HG02973 (cell line): ENCODE results near the gene BAHCC1.

Experiments used
- ATAC-seq: cut with Tn5 transposase; IDR thresholded peaks from one replicate; pipeline ENCODE4 v1.9.1; 2021; ENCODE audit warnings: moderate library complexity; ENCODE audit not compliant: unreplicated experiment

The BAHCC1 gene

DNA sequence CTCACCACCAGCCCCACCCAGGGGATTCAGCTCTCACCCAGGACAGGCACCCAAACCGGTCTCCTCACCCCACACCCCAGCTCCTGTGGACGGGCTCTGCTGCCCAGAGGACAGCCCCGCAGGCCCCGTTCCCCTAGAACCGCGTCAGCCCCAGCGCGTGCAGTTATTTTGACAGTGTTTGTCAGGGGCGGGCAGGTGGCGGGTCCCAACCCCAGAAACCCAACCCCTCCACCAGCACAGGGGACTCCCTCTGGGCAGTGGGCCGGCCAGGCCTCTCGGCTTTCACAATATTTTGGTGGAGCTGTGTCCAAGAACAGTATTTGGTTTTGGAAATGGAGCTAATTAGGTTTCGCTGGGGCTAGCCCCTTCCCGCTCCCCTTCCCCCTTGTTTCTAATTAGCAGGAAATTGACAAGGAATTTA lies 44.8 kb downstream of the BAHCC1 start:
- ATAC-seq: no peak

DNA sequence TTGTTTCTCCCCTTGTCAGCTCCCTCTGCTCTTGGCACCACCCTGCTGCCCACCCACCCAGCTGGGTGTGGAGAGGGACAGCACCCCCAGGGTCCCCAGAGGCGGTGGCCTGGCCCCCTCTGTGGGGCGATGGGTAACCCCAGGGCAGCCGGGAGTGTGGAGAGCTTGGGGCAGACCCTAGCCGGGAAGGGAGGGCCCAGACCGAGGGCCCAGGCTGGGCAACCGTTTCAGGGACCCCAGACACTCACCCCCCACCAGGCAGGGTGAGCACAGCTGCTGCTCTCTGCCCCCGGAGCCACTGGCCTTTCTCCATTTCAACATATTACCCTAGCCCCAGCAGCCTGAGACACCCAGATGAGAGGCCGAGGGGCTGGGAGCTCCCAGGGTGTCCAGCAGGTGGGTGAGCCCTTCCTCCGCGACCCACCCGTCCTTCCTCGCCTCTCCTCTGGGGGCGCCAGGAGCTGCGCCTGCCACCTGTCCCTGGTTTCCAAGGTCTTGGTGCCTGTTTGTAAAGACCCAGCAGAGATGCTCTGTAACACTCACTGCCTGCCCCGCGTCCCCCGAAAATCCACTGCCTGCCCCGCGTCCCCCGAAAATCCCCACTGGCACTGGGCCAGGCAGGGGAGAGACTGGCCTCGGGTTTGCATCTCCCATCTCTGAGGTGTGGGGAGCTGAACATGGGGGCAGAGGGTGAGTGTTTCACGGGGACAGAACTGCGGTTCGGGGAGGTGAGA lies 45.4 kb downstream of the BAHCC1 start:
- ATAC-seq: no peak

DNA sequence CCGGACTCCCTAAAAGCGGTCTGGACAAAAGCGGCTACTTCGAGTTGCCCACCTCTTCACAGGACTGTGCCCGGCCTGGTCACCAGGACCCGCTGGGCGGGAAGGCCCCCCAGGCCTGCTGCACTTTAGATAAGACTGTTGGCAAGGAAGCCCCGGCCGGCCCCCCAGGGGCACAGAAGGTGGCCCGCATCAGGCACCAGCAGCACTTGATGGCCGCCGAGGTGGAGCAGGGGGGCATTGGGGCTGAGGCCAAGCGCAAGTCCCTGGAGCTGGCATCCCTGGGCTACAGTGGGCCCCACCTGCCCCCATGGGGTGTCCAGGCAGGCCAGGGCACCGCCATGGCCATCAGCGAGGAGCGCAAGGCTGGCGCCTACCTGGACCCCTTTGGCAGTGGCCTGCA lies 47.5 kb downstream of the BAHCC1 start:
- ATAC-seq: no peak

DNA sequence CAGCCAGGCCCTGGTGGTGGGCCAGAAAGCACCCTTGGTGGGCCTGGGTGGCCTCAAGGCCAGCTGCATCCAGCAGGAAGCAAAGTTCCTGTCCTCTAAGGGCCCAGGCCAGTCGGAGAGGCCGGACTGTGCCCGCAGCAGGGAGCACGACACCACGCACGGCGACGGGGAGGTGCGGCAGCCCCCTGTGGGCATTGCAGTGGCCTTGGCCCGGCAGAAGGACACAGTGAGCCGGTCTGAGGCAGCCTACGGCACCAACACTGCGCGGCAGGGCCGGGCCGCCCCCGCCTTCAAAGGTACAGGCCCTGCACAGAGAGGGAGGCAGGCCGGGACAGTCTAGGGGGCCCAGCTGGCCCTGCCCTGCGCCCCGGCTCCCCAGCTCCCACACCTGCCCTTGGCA lies 48.0 kb downstream of the BAHCC1 start:
- ATAC-seq: no peak

DNA sequence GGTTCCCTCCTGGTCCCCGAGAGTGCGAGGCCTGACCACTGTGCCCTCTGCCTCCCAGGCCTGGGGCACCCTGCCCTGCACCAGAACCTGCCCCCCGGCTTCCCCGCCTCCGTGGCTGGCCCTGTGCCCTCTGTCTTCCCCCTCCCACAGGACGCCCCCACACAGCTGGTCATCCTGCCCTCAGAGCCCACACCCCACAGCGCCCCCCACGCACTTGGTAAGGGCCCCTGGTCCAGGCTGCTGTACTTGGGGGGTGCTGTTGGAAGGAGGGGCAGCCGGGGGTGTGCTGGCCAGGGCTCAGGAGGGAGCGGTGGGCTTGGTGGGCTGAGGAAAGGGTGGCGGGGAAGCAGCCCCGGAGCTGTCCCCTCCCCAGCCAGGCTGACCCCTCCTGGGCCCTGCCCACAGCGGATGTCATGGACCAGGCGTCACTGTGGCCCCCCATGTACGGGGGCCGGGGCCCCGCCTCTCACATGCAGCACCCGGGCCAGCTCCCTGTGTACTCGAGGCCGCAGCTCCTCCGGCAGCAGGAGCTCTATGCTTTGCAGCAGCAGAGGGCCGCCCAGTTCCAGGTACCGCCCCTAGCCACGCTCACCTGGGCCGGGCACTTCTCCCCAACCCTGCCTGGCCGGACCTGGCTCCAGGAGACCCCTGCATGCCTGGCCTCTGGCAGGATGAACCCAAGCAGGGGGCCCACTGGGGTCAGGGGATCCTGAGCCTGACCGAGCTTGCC lies 49.5 kb downstream of the BAHCC1 start:
- ATAC-seq: no peak

DNA sequence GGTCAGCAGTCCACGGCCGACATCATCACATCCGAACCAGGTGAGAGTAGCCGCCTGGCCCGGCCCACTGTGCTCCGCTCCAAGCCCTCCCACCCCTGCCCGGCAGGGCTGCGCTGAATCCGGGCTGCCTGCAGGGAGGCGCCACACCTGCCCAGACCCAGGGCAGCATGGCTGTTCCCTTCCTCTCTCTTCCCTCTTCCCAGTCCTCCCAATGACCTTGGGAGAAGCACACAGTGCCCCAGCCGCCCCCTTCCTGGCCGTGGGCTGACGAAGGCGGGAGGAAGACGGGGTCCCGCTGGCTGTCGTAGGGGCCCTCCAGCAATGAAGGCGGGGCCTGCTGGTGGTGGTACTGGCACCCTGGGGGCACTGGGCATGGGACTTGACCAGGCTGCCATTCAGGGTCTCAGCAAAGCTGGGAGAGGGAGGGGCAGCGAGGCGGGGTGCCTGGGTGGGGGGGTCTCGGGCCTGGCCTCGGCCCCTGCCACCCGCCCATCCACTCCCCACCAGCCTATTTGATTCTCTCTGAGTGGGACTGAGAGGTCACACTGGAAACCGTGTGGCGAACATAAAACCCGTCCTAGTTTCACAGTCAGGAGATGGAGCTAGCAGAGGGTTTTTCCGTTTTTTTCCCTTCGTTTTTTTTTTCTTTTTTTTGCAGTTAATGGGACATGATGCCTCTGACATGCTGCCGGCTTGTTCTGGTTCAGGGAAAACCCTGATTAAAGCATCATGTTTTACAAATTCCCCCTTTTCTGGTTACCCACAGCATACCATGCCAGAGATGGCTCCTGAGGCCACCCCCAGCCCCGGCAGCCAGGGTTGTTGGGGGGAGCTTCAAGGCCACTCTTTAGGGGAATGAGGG lies 50.6 kb downstream of the BAHCC1 start:
- no peak for ATAC-seq

DNA sequence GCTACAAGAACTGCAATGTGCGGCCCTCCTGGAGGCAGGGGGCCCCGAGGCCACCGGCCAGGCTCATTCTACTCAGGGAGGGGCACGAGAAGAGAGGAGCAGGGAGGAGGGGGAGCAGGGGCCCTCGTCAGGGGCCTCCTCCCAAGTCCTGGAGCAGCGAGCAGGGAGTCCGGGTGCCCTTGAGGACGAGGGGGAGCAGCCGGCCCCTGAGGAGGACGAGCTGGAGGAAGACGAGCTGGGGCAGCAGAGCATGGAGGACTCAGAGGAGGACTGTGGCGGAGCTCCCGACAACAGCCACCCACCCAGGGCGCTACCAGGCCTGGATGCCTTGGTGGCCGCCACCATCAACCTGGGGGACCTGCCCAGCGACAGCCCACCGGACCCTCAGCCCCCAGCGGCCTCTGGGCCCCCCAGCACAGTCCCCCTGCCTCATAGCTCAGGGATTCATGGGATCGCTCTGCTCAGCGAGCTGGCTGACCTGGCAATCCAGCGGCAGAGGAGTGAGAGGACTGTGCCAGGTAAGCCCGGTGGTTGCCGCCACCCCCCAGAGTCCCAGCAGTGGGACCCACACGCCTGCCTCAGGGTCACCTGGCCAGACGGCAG lies 52.2 kb downstream of the BAHCC1 start:
- ATAC-seq: no peak

DNA sequence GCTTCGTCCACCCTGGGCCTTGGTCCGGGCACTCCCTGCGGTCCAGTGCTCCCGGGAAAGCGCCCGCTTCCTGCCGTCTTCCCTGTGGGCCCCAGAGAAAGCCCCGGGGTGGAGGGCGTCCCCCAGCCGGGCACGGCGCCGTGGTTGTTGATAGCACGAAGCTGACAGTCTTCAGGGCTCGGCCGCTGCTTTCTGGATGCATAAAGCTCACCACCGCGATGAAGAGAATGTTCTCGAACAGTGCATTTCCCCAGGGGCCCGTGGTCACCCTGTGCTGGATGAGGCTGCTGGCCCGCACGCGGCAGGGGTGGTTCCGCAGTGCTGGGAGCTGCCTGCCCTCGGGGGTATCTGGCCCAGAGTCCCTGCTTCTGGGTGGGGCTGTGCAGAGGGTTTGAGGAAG lies 53.2 kb downstream of the BAHCC1 start:
- ATAC-seq: no peak

DNA sequence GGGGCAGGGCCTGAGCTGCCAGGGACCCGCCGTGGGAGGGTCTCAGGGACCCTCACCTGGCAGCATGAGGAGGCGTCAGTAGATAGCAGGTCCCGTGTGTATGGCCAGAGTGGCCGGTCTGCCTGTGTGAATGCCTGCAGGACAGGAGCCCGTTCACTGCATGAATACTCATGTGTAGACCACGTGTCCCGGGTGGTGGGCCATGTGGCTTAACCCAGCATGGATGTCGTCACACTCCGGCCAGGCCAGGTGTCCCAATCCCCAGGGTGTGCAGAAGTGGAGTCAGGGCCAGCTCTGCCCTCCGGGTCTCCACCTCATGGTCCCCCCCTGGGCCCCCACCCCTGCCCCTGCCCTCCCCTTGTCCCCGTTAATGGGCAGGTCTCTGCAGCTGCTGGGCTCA lies 53.7 kb downstream of the BAHCC1 start:
- no peak for ATAC-seq

DNA sequence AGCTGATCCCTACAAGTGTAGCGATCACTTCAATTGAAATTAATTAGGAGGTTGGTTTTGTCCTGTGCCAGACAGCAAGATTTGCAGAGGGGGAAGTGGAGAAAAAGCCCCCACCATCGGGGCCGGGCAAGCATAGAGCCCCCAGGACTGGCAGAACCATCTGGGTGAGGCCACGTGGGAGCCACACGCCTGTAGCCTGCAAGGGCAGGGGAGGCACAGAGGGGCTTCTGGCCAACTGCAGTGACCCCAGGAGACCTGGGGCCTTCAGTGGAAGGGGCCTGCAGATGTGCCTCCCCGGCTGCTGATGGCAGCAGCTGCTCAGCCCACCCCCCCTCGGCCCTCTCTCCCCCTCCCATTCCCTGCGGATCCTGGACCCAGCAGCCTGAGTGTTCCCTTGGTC lies 54.1 kb downstream of the BAHCC1 start:
- ATAC-seq: no peak

DNA sequence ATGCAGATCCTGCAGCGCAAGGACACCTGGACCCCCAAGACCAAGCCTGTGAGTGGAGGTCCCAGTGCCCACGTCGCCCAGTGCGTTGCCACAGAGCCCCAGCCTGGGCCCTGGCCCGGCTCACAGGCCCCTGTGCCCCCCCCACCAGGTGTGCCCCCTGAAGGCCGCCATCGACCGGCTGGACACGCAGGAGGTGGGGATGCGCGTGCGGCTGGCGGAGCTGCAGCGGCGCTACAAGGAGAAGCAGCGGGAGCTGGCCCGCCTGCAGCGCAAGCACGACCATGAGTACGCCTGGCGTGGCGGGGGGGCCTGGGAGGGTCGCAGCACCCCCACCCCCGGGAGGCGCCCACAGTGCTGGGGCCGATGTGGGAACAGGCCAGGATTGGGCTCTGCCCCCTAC lies 56.6 kb downstream of the BAHCC1 start:
- ATAC-seq: no peak

DNA sequence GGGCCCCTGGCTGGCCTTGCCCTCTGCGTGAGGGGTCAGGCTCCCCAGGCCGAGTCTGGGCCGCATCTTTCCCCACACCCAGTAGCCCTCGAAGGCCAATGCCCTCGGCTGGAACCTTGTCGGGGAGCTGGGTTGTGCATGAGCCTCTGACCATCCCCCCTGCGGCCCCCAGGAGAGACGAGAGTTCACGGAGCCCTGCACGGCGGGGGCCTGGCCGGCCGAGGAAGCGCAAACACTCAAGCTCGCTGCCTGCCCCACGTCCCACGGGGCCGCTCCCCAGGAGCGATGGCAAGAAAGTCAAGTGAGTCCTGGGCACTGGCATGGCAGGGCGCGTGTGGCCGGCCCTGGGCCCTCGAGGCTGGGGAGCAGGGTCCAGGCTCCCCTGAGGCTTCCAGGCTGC lies 57.3 kb downstream of the BAHCC1 start:
- no peak for ATAC-seq

DNA sequence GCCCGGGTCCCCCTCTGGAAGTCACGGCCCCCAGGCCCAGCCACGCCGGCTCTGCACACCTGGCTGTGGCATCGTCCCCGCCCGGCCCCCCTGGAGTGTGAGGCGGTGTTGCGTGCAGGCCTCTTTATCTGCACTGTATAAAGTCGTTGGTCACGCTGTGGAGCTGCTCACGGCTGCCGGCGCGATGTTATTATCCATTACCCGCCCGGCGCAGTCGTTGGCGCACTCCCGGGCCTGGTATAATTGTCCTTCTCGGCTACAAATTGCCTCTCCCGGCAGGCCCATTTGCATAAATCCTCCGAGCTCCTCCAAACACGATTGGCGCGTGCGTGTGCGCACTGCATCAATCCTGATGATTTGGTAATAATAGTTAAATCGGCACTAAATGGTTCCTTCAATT lies 57.8 kb downstream of the BAHCC1 start:
- ATAC-seq: no peak

DNA sequence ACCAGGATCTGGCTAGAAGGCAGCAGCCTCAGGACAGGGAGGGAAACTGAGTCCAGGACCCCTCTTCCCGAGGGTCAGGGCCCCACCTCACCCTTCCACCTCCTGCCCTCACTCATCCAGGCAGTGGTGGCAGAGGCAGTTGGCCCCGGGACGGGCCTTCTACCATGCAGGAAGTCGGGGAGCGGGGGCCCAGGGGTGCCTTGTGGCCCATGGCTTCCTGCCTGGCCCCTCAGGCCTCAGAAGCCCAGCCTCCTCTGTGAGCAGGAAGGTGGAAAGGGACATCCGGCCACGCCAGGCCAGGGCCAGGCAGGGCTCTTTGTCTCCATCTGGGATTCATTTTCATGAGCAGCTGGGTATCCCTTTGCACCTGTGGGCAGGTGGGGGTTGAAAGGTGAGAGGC lies 58.5 kb downstream of the BAHCC1 start:
- ATAC-seq: no peak

DNA sequence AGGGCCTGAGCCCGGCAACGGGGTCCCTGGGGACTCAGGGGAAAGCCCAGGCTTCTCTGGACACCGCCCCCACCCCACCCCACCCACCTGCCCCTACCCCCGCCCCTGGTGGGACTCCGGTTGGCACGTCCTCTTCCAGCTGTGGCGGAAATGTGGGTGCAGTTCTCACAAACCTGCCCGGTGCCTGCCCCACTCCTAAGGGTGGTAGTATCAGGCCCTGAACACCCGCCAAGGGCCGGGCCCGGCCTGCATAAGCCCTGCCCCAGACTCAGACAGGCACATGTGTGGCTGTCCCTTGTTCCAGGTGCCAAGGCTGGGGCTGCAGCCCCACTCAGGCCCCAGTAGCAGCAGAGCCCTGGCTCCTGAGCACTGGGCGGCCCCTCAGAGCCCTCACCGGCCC lies 59.2 kb downstream of the BAHCC1 start:
- no peak for ATAC-seq

DNA sequence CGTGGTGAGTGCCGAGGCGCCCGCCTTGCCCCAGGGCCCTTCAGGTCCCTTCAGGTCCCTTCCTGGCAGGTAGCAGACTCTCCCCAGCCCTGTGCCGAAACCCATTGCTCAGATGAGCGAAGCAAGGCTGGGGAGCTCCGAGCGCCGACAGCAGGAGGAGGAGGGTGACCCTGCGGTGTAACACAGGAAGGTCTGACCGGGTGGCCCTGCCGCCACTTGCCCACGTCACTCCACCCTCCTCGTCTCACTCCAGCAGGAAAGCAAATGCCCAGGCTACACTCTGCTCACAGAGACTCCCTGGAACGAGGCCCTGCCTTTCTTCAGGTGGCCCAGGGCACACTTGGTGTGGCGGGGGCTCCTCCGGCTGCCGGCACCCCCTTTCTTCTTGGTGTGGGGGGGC lies 60.1 kb downstream of the BAHCC1 start:
- no peak for ATAC-seq

DNA sequence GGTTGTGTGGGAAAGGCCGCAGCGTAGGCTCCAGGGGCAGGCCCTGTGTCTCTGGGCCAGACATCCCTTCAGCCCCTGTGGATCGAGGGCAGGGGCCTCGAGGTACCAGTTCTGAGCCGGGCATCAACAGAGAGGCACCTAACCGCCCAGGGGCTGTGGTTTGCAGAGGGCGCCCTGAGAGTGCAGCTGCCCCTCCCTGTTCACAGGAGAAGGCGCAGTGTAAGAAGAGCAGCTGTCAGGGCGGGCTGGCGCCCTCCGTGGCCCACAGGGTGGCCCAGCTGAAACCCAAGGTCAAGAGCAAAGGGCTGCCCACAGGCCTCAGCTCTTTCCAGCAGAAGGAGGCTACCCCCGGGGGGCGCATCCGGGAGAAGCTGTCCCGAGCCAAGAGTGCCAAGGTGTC lies 60.8 kb downstream of the BAHCC1 start:
- ATAC-seq: no peak

DNA sequence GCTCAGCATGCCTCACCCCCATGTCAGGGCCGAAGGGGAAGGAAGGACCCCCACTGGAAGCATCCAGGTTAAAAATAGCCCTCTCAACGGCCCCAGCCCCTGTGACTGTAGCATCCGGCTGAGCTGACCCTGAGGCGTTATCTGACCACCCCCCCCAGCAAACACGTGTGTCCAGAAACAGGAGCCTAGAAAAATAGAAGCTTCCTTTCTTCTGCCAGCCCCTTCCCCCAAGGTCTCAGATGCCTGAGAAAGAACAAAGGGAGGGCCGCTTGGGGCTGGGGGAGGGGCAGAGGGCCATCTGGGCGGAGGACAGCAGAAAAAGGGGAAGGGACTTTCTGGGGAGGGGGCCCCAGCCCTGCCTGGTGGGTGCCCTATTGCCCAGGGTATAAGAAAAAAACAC lies 61.5 kb downstream of the BAHCC1 start:
- ATAC-seq: no peak

DNA sequence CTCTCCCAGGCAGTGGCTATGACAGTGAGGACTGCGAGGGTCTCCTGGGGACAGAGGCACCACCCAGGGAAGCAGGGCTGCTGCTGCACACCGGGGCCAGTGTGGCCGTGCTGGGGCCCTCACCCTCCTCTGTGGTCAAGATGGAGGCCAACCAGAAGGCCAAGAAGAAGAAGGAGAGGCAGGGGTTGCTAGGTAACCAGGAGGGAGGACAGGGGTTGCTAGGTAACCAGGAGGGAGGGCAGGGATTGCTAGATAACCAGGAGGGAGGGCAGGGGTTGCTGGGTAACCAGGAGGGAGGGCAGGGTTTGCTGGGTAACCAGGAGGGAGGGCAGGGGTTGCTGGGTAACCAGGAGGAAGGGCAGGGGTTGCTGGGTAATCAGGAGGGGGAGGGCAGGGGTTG lies 62.1 kb downstream of the BAHCC1 start:
- no peak for ATAC-seq

DNA sequence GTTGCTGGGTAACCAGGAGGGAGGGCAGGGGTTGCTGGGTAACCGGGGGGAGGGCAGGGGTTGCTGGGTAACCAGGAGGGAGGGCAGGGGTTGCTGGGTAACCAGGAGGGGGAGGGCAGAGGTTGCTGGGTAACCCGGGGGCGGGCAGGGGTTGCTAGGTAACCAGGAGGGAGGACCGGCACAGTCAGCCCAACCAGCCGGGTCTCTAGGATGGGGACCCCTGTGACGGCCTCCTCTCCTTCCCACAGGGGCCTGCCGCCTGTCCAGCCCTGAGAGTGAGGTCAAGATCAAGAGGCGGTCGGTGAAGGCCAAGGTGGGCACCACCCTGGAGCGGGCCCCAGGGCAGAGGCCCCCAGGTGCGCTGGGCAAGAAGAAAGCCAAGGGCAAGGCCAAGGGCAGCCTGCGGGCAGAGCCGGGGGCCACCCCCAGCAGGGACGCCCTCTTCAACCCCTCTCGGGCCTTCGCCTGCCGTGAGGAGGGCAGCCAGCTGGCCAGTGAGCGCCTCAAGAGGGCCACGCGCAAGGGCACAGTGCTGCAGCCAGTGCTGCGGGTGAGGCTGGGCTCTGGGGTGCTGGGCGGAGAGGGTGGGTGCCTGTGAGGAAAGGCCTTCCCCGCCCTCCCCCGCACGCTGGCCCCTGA lies 62.8 kb downstream of the BAHCC1 start:
- no peak for ATAC-seq

DNA sequence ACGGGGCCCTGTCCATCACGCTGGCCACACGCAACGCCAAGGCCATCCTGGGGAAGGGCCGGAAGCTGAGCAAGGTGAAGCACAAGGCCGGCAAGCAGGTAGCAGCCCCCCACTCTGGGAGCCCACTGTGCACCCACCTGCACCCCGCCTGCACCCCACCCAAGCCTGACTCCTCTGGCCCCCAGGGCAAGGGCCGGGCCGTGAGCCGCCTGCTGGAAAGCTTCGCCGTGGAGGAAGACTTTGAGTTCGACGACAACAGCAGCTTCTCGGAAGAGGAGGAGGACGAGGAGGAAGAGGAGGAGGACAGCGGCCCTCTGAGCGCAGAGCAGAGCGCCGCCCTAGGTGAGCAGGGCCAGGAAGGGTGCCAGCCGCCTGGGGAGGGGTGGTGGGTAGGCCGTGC lies 63.4 kb downstream of the BAHCC1 start:
- no peak for ATAC-seq
